ENCODE results near the gene ING1. TPM values are rescaled to one million over a fixed set of nuclear protein-coding genes. Genes with fewer than 3 reads are reported as not detected.

Gene ING1
- total RNA-seq, 1 donor from 2014 or later: 13.4 TPM

DNA sequence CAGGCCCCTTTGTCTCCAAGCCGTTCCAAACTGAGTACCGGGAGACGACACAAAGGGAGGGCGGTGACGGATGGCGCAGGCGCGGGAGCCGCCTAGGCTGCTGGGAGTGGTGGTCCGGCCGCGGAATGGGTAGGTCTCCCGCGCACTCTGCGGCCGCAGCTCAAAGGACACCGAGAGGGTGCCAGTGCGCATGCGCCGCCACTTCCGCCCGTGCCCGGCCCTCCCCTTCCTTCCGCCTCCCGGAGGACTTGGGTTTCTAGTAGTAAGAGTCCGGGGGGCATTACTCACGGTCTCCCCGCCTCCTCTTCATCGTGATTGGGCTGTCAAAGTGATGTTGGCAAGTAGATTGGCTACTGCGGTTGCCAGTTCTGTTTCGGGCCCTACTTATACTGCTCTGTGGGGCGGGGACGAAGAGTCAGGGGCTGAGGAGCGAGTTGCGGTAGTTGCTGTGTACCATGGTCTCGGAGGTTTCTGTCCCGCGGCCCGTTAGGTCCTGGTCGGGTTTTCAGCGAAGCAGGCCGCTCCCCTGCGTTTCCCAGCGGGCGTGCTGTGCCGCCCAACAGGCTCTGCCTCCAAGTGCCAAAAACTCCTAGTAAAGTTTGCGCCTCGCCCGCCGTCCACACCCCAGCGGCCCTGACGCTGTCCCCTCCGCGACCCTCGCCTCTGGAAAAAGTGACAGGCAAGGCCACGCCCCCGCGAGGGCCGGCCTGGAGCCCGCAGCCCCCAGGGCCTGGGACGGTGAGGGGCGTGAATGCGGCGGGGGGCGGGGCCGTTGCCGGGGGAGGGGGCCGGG, 455 bp upstream of the ING1 start:
- peak overlapping the region; percentile 80 for H3K4me3 ChIP-seq (ENCODE audit: low read depth, low read length)
- TF ChIP-seq, protein P1, sequence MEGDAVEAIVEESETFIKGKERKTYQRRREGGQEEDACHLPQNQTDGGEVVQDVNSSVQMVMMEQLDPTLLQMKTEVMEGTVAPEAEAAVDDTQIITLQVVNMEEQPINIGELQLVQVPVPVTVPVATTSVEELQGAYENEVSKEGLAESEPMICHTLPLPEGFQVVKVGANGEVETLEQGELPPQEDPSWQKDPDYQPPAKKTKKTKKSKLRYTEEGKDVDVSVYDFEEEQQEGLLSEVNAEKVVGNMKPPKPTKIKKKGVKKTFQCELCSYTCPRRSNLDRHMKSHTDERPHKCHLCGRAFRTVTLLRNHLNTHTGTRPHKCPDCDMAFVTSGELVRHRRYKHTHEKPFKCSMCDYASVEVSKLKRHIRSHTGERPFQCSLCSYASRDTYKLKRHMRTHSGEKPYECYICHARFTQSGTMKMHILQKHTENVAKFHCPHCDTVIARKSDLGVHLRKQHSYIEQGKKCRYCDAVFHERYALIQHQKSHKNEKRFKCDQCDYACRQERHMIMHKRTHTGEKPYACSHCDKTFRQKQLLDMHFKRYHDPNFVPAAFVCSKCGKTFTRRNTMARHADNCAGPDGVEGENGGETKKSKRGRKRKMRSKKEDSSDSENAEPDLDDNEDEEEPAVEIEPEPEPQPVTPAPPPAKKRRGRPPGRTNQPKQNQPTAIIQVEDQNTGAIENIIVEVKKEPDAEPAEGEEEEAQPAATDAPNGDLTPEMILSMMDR (IDR thresholded peaks at IDR 0.05; ENCODE audit: insufficient read depth, low read length, severe bottlenecking): no peak
- no peaks in the 10 kb centered on the region for H3K36me3 ChIP-seq (ENCODE audit: control insufficient read depth, insufficient read depth, low read length)
- DNase-seq (ENCODE audit: low read depth) (peak; percentile 97), FAIRE-seq (no peak)
- no peaks in the 10 kb centered on the region for H3K27me3 ChIP-seq (ENCODE audit: control insufficient read depth, insufficient read depth, low read length)

DNA sequence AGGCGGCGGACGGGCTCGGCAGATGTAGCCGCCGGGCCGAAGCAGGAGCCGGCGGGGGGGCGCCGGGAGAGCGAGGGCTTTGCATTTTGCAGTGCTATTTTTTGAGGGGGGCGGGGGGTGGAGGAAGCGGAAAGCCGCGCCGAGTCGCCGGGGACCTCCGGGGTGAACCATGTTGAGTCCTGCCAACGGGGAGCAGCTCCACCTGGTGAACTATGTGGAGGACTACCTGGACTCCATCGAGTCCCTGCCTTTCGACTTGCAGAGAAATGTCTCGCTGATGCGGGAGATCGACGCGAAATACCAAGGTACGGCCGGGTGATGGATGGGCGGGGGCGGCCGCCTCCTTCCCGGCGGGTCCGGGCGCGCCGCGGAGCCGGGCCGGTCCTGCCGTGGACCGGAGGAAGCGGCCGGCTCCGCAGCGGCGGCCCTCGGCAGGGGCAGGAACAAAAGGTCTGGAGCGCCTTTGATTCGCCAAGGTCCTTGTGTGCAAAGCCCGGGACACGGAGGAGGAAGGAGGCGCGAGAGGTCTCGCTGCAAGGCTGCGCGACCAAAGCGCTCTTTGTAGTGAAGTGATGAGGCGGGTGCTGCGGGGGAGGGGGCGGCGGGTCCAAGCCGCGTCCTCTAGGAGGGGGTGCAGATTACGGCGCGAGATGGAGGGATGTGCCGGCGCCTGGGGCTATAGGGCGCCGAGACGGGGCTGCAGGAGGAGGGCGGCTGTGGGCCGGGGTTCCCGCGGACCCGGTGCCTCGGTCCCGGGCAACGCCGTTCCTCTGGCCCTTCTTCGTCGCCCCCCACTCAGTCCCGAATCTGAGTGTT, 689 bp downstream of the ING1 start:
- H3K36me3 ChIP-seq (ENCODE audit: control insufficient read depth, insufficient read depth, low read length): no peaks in the 10 kb centered on the region

DNA sequence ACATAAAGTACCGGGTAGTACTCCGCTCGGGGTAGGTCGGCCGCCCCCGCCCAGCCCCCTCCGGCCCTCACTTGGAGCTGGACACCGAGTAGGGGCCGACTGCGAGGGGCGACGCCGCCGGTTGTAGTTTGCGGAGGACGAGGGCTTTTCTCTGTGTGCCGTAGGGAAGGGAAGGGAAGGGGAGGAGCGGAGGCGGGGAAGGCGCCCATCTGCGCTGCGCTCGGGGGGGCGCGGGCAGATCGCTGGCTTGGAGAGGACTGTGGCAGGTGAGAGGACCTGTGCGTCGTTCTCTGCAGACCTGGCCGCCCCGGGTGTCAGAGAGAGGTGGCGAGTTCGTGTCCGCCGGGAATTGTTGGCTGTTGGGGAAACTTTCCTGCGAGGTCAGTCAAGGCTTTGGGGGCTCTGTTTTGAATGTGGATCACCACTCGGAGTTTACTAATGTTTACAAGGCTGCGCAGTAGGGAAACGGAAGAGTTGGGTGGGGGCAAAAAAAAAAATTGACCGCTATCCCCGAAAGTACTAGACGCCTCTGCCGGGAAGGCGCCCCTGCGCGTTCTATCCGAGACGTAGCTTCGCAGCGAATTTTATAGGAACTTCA, 1.4 kb downstream of the ING1 start:
- Histone ChIP-seq H3K27me3 (ENCODE audit: control insufficient read depth, insufficient read depth, low read length) (no peaks in the 10 kb centered on the region), H3K4me3 (ENCODE audit: low read depth, low read length) (peak overlapping the region; percentile 80), H3K36me3 (ENCODE audit: control insufficient read depth, insufficient read depth, low read length) (peaks cover 6% of the 10 kb centered on the region)
- DNase-seq (ENCODE audit: low read depth) (peak; percentile 22), FAIRE-seq (no peak)
- TF ChIP-seq, protein P1 (IDR thresholded peaks at IDR 0.05; ENCODE audit: insufficient read depth, low read length, severe bottlenecking): no peak

More for the DNA sequence above, 689 bp downstream of the ING1 start:
- H3K27me3 ChIP-seq (ENCODE audit: control insufficient read depth, insufficient read depth, low read length): no peaks in the 10 kb centered on the region
- H3K4me3 ChIP-seq (ENCODE audit: low read depth, low read length): peak overlapping the region; percentile 80
- DNase-seq (ENCODE audit: low read depth) (peak; percentile 43), FAIRE-seq (no peak)
- TF ChIP-seq, protein P1 (IDR thresholded peaks at IDR 0.05; ENCODE audit: insufficient read depth, low read length, severe bottlenecking): peak; percentile 38

DNA sequence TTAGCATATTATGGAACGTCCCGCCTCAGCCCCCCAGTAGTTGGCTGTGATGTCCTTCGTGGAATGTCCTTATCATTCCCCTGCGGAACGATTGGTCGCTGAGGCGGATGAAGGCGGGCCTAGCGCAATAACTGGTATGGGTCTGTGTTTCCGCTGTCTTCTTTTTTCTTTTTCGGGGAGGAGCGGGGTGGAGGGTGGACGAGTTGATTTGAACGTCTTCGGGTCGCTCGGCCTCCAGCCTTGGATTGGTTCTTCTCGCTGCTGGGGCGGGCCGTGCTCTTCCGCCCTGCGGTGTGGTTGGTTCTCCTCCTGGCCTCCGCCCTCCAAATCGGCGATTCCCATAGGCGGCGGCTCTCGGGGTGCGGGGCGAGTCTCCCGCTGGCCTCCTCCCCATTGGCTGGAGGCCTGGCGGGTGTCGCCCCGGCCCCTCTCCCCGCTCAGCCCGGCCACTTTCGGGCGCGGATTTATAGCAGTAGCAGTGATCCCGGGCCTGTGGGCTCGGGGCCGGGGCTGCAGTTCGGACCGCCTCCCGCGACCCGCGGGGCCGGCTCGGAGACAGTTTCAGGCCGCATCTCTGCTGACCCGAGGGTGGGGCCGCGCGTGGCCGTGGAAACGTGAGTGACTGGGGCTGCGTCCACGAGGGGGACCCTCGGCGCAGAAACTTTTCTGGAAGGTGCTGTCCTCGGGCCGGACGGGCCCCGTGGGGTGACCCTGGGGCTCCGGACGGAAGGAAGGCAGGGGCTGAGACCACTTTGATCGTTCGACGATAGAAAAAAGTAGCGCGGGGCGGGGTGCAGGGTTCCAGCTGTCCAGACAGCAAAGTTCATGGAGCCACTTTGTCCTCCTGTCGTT, 2.1 kb downstream of the ING1 start:
- Histone ChIP-seq H3K36me3 (ENCODE audit: control insufficient read depth, insufficient read depth, low read length) (peaks cover 6% of the 10 kb centered on the region), H3K27me3 (ENCODE audit: control insufficient read depth, insufficient read depth, low read length) (no peaks in the 10 kb centered on the region), H3K4me3 (ENCODE audit: low read depth, low read length) (peak overlapping the region; percentile 84)
- TF ChIP-seq, protein P1 (IDR thresholded peaks at IDR 0.05; ENCODE audit: insufficient read depth, low read length, severe bottlenecking): peak; percentile 18
- DNase-seq (ENCODE audit: low read depth) (peak; percentile 98), FAIRE-seq (peak; percentile 87)

DNA sequence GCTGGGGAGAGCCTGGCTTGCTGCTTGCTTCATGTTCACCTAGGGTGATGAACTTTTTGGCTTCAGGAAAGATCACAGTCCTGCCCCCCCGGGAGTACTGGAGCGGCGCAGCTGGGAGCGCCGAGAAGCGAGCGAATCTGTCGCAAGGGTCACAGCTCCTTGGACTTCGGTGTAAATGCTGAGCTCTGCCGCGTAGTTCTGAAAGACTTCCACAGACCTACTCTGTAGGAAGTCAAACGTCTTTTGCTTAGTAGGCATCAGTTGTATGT, 2.7 kb downstream of the ING1 start:
- Histone ChIP-seq H3K27me3 (ENCODE audit: control insufficient read depth, insufficient read depth, low read length) (no peaks in the 10 kb centered on the region), H3K4me3 (ENCODE audit: low read depth, low read length) (peak overlapping the region; percentile 84), H3K36me3 (ENCODE audit: control insufficient read depth, insufficient read depth, low read length) (peaks cover 7% of the 10 kb centered on the region)
- FAIRE-seq (no peak), DNase-seq (ENCODE audit: low read depth) (no peak)
- TF ChIP-seq, protein P1 (IDR thresholded peaks at IDR 0.05; ENCODE audit: insufficient read depth, low read length, severe bottlenecking): no peak

All from bronchial epithelial cell (primary cell).